GM21737 (cell line): Measurements from ENCODE around the gene FLOT1.
A peak's percentile ranks its signal among the peaks of the same experiment; 100 is the strongest.
"Not testable (repeated sequence)": the region's sequence is repeated elsewhere in the genome, so short reads cannot be mapped to it uniquely, and the experiment has no call there.

Source experiments
- ATAC-seq: cut with Tn5 transposase; IDR thresholded peaks from one replicate; pipeline ENCODE4 v1.9.1; 2021; ENCODE audit warnings: mild to moderate bottlenecking, moderate library complexity; ENCODE audit not compliant: unreplicated experiment

FLOT1 gene

DNA sequence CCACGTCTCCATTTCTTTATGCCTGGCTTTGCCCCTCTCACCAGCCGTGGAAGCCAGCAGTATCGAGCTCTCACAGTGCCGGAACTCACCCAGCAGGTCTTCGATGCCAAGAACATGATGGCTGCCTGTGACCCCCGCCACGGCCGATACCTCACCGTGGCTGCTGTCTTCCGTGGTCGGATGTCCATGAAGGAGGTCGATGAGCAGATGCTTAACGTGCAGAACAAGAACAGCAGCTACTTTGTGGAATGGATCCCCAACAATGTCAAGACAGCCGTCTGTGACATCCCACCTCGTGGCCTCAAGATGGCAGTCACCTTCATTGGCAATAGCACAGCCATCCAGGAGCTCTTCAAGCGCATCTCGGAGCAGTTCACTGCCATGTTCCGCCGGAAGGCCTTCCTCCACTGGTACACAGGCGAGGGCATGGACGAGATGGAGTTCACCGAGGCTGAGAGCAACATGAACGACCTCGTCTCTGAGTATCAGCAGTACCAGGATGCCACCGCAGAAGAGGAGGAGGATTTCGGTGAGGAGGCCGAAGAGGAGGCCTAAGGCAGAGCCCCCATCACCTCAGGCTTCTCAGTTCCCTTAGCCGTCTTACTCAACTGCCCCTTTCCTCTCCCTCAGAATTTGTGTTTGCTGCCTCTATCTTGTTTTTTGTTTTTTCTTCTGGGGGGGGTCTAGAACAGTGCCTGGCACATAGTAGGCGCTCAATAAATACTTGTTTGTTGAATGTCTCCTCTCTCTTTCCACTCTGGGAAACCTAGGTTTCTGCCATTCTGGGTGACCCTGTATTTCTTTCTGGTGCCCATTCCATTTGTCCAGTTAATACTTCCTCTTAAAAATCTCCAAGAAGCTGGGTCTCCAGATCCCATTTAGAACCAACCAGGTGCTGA is 18.4 kb downstream of the FLOT1 start:
- not testable (repeated sequence) for ATAC-seq

DNA sequence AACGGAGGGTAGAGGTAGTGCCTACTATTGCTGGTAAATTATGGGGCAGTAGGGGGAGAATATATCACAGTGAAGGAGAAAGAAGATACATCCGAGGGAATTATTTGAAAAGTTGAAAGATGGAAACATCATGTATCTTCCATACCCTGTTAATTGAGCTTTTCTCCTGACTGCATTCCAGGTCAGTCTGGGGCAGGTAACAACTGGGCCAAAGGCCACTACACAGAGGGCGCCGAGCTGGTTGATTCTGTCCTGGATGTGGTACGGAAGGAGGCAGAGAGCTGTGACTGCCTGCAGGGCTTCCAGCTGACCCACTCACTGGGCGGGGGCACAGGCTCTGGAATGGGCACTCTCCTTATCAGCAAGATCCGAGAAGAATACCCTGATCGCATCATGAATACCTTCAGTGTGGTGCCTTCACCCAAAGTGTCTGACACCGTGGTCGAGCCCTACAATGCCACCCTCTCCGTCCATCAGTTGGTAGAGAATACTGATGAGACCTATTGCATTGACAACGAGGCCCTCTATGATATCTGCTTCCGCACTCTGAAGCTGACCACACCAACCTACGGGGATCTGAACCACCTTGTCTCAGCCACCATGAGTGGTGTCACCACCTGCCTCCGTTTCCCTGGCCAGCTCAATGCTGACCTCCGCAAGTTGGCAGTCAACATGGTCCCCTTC is 19.2 kb downstream of the FLOT1 start:
- ATAC-seq = not testable (repeated sequence)

DNA sequence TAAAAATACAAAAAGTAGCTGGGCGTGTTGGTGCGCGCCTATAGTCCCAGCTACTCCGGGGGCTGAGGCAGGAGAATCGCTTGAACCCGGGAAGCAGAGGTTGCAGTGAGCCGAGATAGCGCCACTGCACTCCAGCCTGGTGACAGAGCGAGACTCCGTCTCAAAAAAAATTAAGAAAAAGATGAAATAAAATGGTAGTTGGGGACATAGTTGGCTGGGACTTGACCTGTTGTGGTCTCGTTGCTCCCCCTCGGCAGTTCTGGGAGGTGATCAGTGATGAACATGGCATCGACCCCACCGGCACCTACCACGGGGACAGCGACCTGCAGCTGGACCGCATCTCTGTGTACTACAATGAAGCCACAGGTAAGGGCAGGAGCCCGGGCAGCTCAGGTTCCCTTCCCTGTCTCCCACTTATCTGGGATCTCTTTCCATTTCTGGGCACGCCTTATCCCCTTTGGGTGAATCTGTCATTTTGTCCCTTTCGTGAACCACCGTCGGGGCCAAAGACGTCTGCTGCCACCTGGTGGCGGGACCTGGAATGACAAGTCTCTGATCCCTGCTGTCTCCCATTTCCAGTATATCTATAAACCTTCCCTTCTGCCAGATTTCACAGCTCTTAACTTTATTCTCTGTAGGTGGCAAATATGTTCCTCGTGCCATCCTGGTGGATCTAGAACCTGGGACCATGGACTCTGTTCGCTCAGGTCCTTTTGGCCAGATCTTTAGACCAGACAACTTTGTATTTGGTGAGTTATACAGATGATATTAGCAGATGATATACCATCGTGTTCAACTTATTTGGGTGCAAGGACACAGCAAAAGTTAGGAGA is 20.0 kb downstream of the FLOT1 start:
- no peak for ATAC-seq

DNA sequence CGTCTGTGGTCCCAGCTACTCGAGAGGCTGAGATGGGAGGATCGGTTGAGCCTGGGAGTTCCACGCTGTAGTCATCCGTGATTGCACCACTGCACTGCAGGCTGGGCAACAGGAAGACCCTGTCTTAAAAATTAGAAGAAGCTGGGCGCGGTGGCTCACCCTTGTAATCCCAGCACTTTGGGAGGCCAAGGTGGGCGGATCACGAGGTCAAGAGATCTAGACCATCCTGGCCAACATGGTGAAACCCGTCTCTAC is 20.5 kb downstream of the FLOT1 start:
- not testable (repeated sequence) for ATAC-seq

DNA sequence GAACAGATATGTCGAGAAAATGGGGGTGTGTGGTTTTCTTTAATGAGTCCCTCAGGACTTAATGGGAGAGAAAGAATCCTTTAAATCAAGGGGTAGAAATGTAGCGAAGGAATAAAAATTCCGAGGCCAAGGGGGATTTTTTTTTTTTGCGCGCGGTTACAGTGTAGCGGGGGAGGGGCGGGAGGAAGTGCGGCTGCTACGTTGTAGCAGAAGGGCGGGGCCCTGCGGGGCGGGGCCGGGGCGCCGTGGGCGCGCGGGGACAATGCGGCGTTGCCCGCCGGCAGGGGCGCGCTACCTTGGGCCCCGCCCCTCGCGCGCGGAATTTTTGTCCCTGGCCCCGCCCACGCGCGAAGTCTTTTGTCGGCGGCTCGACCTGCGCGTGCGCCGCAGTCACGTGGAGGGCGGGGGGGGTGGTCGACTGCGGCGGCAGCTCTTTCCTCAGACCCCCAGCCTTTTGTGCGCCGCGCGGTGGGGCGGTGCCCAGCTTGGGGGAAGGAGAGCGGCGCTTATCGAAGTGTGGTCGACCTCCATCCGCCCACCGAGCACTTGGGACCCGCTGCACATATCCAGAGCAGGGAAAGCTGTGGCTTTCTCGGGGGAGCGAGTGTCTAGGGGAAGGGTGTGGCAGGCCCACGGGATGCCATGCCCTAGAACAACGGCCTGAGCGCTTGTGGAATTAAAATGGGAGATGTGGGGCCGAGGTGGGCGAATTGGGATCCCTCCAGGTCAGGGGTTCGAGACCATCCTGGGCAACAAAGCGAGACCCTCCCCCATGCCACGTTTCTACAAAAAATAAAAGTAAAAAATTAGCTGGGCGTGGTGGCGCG is 21.1 kb downstream of the FLOT1 start:
- peak; percentile 32 for ATAC-seq

GRCh38 chr6:30720738-30721197 is 21.7 kb downstream of the FLOT1 start:
- no peak for ATAC-seq

- peak; percentile 47 for ATAC-seq
Measured at GRCh38 chr6:30719791-30720737, 22.4 kb downstream of the FLOT1 start, which contains the start of gene TUBB. Gene TUBB, plus strand, starts transcription at chr6:30720352. Its CDS starts 155 bp downstream, at chr6:30720507.

DNA sequence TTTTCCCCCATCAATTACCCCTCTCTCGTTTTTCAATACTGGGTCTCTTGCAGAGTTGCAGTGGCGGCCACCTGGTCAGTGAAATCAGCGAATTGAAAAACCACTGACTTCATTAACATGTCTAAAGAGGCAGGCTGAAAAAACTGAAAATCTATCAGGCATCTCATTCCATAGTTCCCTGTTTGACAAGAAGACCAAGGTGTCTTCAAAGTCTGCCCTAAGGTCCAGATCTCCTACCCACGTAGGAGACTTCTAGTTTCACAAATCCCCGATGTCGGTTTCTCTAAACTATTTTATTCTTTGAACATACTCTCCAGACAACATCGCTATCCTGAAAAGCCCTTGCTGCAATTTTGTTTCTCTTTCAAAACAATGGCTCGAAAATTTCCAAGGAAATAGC is 23.1 kb downstream of the FLOT1 start:
- no peak for ATAC-seq

DNA sequence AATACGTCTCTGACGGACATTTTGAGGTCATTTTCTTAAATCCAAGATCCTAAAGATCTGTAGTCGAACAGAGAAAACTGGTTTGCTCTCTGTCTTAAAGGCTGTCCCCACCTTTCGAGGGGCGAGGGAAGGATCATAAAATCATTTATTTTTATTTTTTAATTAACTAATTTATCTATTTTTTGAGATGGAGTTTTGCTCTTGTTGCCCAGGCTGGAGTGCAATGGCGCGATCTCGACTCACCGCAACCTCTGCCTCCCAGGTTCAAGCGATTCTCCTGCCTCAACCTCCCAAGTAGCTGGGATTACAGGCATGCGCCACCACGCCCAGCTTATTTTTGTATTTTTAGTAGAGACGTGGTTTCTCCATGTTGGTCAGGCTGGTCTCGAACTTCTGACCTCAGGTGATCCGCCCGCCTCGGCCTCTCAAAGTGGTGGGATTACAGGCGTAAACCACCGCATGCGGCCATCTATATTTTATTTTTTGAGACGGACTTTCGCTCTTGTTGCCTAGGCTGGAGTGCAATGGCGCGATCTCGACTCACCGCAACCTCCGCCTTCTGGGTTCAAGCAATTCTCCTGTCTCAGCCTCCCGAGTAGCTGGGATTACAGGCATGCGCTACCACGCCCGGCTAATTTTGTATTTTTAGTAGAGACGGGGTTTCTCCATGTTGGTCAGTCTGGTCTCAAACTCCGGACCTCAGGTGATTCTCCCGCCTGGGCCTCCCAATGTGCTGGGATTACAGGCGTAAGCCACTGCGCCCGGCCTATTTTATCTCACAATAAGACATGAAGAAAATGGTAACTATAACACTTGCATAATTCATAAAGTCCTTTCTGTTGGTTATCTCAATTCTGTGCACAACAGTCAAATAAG is 24.4 kb downstream of the FLOT1 start:
- not testable (repeated sequence) for ATAC-seq

DNA sequence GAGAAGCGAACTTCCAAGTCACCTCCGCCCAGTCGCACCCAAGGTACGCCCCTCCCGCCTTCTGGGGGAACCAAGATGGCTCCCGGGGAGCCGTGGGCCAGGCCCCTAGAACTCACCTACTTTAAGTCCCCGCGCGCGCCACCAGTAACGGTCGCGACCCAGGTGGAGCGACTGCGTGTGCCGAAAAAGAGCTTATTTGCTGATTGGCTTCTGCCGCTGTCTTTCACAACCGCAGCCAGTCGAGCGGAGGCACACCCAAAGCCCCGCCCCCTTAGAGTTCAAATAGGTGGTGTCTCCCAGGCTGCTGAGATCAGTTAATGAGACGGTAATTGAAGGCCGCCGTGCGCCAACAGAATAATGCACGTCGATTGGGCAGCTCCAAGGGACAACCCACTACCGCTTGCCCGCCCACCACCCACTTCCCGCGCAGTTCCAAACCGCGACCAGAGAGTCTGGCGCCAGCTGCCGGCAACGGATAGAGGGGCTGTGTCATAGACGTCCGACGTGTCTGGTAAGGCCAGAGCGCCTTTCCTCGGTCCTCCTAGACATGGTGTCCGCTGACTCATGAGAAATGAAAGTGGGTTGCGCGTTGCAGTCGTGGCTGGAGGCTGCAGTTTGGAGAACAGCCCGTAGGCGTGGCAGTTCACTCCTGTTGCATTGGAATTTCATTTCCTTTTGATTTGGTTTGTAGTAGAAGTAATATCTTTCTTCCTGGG is 25.2 kb downstream of the FLOT1 start, which contains the start of gene MDC1:
MDC1 (minus strand) TSS at position 153 of the 716 bp plus-strand sequence. CDS start 2,106 bp downstream, outside the sequence.
- ATAC-seq = peak; percentile 63

GRCh38 chr6:30716879-30717128 is 25.7 kb downstream of the FLOT1 start:
- no peak for ATAC-seq

DNA sequence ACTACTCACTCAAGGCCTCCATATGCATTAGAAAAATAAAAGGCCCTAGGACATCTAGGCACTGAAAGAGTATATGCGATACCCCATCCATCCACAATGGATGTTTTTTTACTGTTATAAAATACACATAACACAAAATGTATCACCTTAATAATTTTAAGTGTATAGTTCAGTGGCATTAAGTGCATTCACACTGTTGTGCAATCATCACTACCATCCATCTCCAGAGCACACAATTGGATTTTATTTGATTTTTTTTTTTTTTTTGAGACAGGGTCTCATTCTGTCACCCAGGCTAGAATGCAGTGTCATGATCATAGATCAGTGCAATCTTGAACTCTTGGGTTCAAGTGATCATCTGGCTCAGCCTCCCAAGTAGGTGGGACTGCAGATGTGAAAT is 28.2 kb downstream of the FLOT1 start:
- ATAC-seq = no peak

GRCh38 chr6:30712441-30712945 is 30.0 kb downstream of the FLOT1 start:
- ATAC-seq = no peak

GRCh38 chr6:30711758-30712380 is 30.6 kb downstream of the FLOT1 start:
- no peak for ATAC-seq

DNA sequence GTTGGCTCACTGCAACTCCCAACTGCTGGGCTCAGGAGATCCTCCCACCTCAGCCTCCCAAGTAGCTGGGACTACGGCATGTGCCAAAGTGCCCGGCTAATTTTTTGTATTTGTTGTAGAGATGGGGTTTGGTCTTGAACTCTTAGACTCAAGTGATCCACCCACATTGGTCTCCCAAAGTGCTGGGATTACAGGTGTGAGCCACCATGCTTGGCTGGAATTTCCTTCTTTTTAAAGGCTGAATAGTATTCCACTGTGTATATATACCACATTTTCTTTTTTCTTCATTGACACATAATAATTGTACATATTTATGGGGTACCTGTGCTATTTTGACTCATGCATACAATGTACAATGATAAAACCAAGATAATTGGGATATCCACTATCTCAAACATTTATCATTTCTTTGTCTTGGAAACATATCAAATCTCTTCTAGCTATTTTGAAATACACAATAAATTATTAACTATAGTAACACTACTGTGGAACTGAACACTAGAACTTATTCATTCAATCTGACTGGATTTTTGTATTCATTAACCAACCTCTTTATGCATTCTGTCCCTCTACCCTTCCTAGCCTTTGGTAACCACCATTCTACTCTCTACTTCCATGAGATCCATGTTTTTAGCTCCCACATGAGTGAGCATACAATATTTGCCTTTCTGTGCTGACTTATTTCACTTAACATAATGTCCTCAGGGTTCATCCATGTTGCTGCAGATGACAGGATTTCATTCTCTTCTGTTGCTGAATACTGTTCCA is 33.2 kb downstream of the FLOT1 start:
- no peak for ATAC-seq

DNA sequence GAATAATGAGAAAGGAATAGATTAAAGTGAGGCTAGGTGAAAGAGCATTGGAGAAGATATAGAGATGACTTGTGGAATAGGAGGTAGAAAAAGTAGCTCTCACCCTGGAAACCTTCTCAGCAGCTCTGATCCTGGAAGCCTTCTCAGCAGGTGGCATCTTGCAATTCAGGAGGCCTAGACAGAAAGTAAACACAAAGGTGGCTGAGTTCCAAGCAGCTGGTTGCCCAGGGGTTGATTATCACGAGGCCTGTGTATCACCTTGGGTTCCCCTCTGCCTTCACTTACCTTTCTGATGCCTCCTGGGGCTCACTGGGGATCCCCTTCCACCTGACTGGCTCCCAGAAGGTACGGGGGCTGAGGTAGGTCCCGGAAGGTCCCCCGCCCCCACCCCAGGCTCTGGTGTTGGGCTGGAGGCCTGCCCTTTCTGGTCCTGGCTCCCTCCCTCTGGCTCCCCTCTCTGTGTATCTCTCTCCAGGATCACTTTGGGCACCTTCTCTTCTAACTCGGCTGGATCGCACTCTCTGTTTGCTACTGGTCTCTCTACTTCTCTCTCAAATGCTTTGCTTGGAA is 35.1 kb downstream of the FLOT1 start:
- ATAC-seq = no peak
